Activated T-cell treated with anti-CD3 and anti-CD28 coated beads, Interleukin-2, amount 50 U/mL, for 1 hour (primary cell): ENCODE results near the gene POLR3K.

ENCODE experiments used
- DNase-seq: peaks from one replicate; pipeline ENCODE4 v3.0.0-alpha.2; 2020

The POLR3K gene

GRCh38 chr16:53346-54236 is at the start of gene POLR3K, which contains the start of gene SNRNP25:
Gene POLR3K, minus strand, starts transcription at chr16:53608. Its CDS starts 22 bp downstream, at chr16:53586.
Gene SNRNP25, plus strand, starts transcription at chr16:53828. Its CDS starts 189 bp downstream, at chr16:54017.
- DNase-seq = peak; percentile 94

- no peak for DNase-seq
Measured at GRCh38 chr16:102060-102855, 48.9 kb upstream of the POLR3K start.

- DNase-seq = no peak
Measured at GRCh38 chr16:101586-101985, 48.2 kb upstream of the POLR3K start.

GRCh38 chr16:100989-101388 is 47.6 kb upstream of the POLR3K start:
- no peak for DNase-seq

GRCh38 chr16:97822-98221 is 44.4 kb upstream of the POLR3K start:
- DNase-seq = no peak

- DNase-seq = peak; percentile 92
Measured at GRCh38 chr16:96935-97381, 43.5 kb upstream of the POLR3K start.

GRCh38 chr16:94918-95265 is 41.5 kb upstream of the POLR3K start:
- DNase-seq = no peak

- DNase-seq = no peak
Measured at GRCh38 chr16:92431-93339, 39.3 kb upstream of the POLR3K start.

GRCh38 chr16:91484-91883 is 38.1 kb upstream of the POLR3K start:
- DNase-seq = no peak

- DNase-seq = no peak
Measured at GRCh38 chr16:89391-90302, 36.2 kb upstream of the POLR3K start.

GRCh38 chr16:88613-89012 is 35.2 kb upstream of the POLR3K start:
- no peak for DNase-seq

GRCh38 chr16:86483-86952 is 33.1 kb upstream of the POLR3K start:
- DNase-seq = no peak

- no peak for DNase-seq
Measured at GRCh38 chr16:85865-86264, 32.5 kb upstream of the POLR3K start.

- no peak for DNase-seq
Measured at GRCh38 chr16:85407-85782, 32.0 kb upstream of the POLR3K start.

- DNase-seq = peak; percentile 39
Measured at GRCh38 chr16:84718-85406, 31.5 kb upstream of the POLR3K start.

GRCh38 chr16:83781-84615 is 30.6 kb upstream of the POLR3K start:
- no peak for DNase-seq

GRCh38 chr16:83060-83603 is 29.7 kb upstream of the POLR3K start:
- no peak for DNase-seq

- no peak for DNase-seq
Measured at GRCh38 chr16:79151-80054, 26.0 kb upstream of the POLR3K start.
